WTC11 (cell line): ENCODE measurements around the gene IGSF5.

Source experiments
- CREM ChIP-seq: sonication (generic); formaldehyde crosslinking; IDR thresholded peaks from 2 replicates; pipeline ENCODE4 v1.8.1; 2022; ENCODE audit warnings: mild to moderate bottlenecking, missing genetic modification reagents, moderate library complexity
- ESRRA ChIP-seq: sonication (generic); formaldehyde crosslinking; IDR thresholded peaks from 2 replicates; pipeline ENCODE4 v1.8.1; 2022; ENCODE audit warnings: mild to moderate bottlenecking, missing genetic modification reagents, borderline replicate concordance
- FOXK1 ChIP-seq: sonication (generic); formaldehyde crosslinking; IDR thresholded peaks from 2 replicates; pipeline ENCODE4 v1.8.0; 2022; ENCODE audit warnings: mild to moderate bottlenecking, moderate library complexity, missing genetic modification reagents
- KAT7 ChIP-seq: sonication (generic); formaldehyde crosslinking; IDR thresholded peaks from 2 replicates; pipeline ENCODE4 v1.8.1; 2023; ENCODE audit warnings: missing genetic modification reagents, mild to moderate bottlenecking, borderline replicate concordance
- NR2C2 ChIP-seq: sonication (generic); formaldehyde crosslinking; IDR thresholded peaks from 2 replicates; pipeline ENCODE4 v1.8.0; 2022; ENCODE audit warnings: mild to moderate bottlenecking, missing genetic modification reagents
- NR3C1 ChIP-seq: sonication (generic); formaldehyde crosslinking; conservative IDR thresholded peaks from 2 replicates; pipeline ENCODE4 v1.8.1; 2023; ENCODE audit warnings: low read depth, mild to moderate bottlenecking, missing genetic modification reagents
- TF ChIP-seq, protein P1 (sequence below): fragments of 200-600 bp; IDR thresholded peaks from 2 replicates; pipeline ENCODE4 v1.8.0; 2022; ENCODE audit warnings: antibody characterized with exemption
- TF ChIP-seq, protein P2 (sequence below): sonication (generic); formaldehyde crosslinking; IDR thresholded peaks from 2 replicates; pipeline ENCODE4 v1.8.0; 2023; ENCODE audit warnings: missing genetic modification reagents
- TF ChIP-seq, protein P3 (sequence below): sonication (generic); formaldehyde crosslinking; IDR thresholded peaks from 2 replicates; pipeline ENCODE4 v1.8.0; 2022; ENCODE audit warnings: mild to moderate bottlenecking, missing genetic modification reagents
- TF ChIP-seq, protein P4 (sequence below): sonication (generic); formaldehyde crosslinking; IDR thresholded peaks from 2 replicates; pipeline ENCODE4 v1.8.1; 2023; ENCODE audit warnings: mild to moderate bottlenecking, missing genetic modification reagents, moderate library complexity
- TF ChIP-seq, protein P5 (sequence below): sonication (generic); formaldehyde crosslinking; IDR thresholded peaks from 2 replicates; pipeline ENCODE4 v1.8.1; 2023; ENCODE audit warnings: mild to moderate bottlenecking, missing genetic modification reagents

DNA sequence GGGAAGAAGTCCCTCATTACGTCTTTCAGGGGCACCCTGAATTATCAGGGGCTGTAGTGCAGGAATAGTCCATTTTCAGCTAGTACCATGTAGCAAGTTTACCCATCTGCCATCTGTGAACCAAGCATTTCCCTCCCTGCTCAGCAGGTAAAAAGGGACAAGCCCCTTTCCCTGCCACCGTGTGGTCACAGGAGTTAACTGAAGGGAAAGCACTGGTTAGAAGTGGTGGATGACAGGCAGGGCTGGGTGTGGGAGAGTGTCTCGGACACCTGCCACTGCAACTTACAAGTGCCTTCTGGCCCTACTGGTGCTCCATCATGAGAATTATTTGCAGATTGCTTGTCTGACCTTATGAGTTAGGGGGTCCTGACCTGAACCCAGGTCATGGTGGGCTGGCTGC is 32.0 kb upstream of the IGSF5 start:
- TF ChIP-seq NR3C1, result no peak
- no peak for TF ChIP-seq NR2C2 (CRISPR knock-in tag)
- TF ChIP-seq, protein P1, sequence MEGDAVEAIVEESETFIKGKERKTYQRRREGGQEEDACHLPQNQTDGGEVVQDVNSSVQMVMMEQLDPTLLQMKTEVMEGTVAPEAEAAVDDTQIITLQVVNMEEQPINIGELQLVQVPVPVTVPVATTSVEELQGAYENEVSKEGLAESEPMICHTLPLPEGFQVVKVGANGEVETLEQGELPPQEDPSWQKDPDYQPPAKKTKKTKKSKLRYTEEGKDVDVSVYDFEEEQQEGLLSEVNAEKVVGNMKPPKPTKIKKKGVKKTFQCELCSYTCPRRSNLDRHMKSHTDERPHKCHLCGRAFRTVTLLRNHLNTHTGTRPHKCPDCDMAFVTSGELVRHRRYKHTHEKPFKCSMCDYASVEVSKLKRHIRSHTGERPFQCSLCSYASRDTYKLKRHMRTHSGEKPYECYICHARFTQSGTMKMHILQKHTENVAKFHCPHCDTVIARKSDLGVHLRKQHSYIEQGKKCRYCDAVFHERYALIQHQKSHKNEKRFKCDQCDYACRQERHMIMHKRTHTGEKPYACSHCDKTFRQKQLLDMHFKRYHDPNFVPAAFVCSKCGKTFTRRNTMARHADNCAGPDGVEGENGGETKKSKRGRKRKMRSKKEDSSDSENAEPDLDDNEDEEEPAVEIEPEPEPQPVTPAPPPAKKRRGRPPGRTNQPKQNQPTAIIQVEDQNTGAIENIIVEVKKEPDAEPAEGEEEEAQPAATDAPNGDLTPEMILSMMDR, result no peak
- TF ChIP-seq, protein P2, sequence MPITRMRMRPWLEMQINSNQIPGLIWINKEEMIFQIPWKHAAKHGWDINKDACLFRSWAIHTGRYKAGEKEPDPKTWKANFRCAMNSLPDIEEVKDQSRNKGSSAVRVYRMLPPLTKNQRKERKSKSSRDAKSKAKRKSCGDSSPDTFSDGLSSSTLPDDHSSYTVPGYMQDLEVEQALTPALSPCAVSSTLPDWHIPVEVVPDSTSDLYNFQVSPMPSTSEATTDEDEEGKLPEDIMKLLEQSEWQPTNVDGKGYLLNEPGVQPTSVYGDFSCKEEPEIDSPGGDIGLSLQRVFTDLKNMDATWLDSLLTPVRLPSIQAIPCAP (CRISPR knock-in tag), result no peak
- TF ChIP-seq ESRRA (CRISPR knock-in tag), result no peak
- TF ChIP-seq, protein P3, sequence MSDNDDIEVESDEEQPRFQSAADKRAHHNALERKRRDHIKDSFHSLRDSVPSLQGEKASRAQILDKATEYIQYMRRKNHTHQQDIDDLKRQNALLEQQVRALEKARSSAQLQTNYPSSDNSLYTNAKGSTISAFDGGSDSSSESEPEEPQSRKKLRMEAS (CRISPR knock-in tag), result no peak
- TF ChIP-seq CREM (CRISPR knock-in tag), result no peak
- TF ChIP-seq, protein P4, sequence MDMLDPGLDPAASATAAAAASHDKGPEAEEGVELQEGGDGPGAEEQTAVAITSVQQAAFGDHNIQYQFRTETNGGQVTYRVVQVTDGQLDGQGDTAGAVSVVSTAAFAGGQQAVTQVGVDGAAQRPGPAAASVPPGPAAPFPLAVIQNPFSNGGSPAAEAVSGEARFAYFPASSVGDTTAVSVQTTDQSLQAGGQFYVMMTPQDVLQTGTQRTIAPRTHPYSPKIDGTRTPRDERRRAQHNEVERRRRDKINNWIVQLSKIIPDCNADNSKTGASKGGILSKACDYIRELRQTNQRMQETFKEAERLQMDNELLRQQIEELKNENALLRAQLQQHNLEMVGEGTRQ, result no peak
- TF ChIP-seq FOXK1 (CRISPR knock-in tag), result no peak
- TF ChIP-seq, protein P5, sequence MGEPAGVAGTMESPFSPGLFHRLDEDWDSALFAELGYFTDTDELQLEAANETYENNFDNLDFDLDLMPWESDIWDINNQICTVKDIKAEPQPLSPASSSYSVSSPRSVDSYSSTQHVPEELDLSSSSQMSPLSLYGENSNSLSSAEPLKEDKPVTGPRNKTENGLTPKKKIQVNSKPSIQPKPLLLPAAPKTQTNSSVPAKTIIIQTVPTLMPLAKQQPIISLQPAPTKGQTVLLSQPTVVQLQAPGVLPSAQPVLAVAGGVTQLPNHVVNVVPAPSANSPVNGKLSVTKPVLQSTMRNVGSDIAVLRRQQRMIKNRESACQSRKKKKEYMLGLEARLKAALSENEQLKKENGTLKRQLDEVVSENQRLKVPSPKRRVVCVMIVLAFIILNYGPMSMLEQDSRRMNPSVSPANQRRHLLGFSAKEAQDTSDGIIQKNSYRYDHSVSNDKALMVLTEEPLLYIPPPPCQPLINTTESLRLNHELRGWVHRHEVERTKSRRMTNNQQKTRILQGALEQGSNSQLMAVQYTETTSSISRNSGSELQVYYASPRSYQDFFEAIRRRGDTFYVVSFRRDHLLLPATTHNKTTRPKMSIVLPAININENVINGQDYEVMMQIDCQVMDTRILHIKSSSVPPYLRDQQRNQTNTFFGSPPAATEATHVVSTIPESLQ (CRISPR knock-in tag), result no peak
- no peak for TF ChIP-seq KAT7 (CRISPR knock-in tag)
